ENCODE data around the gene TMEM9.

- TF ChIP-seq CTCF (conservative IDR thresholded peaks at IDR 0.05; ENCODE audit: low read length), result no peak
- no peak for TF ChIP-seq EZH2phosphoT487 (IDR thresholded peaks at IDR 0.05; ENCODE audit: borderline replicate concordance, low read depth, low read length)
Measured at GRCh38 chr1:201131398-201131797, 22.9 kb downstream of the TMEM9 start.

Measured in OCI-LY7 (cell line).